Measurements from ENCODE around the gene PLK5.

PLK5 gene

GRCh38 chr19:1511318-1512317, 12.3 kb upstream of the PLK5 start:
- no peak for TF ChIP-seq CTCF (IDR thresholded peaks at IDR 0.05; ENCODE audit: low read depth, low read length)
- DNase-seq (ENCODE audit: low read depth in 2 of 2), result no peak
- peak overlapping the region in 1 of 2 donors; percentile 10 for H3K4me3 ChIP-seq (replicated peaks in 1 of 2; ENCODE audit: low read depth in 2 of 2, low read length in 2 of 2)

GRCh38 chr19:1512671-1513498, 11.0 kb upstream of the PLK5 start, which contains the start of gene ADAMTSL5:
Gene ADAMTSL5 (minus strand): TSS chr19:1513019. CDS start chr19:1510943, 2,076 bp downstream.
- DNase-seq (ENCODE audit: low read depth in 2 of 2), result peak; percentile 64 to 70
- TF ChIP-seq CTCF (IDR thresholded peaks at IDR 0.05; ENCODE audit: low read depth, low read length), result no peak
- H3K4me3 ChIP-seq (replicated peaks in 1 of 2; ENCODE audit: low read depth in 2 of 2, low read length in 2 of 2), result peak within 1 kb of the TSS; percentile 55 to 75

- H3K4me3 ChIP-seq (replicated peaks in 1 of 2; ENCODE audit: low read depth in 2 of 2, low read length in 2 of 2), result peak overlapping the region; percentile 55 to 75
- peak; percentile 75 for TF ChIP-seq CTCF (IDR thresholded peaks at IDR 0.05; ENCODE audit: low read depth, low read length)
- peak; percentile 60 to 64 for DNase-seq (ENCODE audit: low read depth in 2 of 2)
Measured at GRCh38 chr19:1513499-1514294, 10.2 kb upstream of the PLK5 start.

- no peak for DNase-seq (ENCODE audit: low read depth in 2 of 2)
- no peak for TF ChIP-seq CTCF (IDR thresholded peaks at IDR 0.05; ENCODE audit: low read depth, low read length)
- H3K4me3 ChIP-seq (replicated peaks in 1 of 2; ENCODE audit: low read depth in 2 of 2, low read length in 2 of 2), result no peak overlapping the region
Measured at GRCh38 chr19:1514295-1514661, 9.6 kb upstream of the PLK5 start.

- H3K4me3 ChIP-seq (replicated peaks in 1 of 2; ENCODE audit: low read depth in 2 of 2, low read length in 2 of 2), result no peak overlapping the region
- no peak for TF ChIP-seq CTCF (IDR thresholded peaks at IDR 0.05; ENCODE audit: low read depth, low read length)
- no peak for DNase-seq (ENCODE audit: low read depth in 2 of 2)
Measured at GRCh38 chr19:1514986-1515721, 8.7 kb upstream of the PLK5 start.

Measured in cardiac fibroblast (primary cell).